Activated CD4-positive, alpha-beta T cell treated with anti-CD3 and anti-CD28 coated beads, Interleukin-10, Interleukin-2, amounts not matched to agents 100 ng/mL and 50 ng/mL, durations not matched to agents 16 hours and 8 hours (primary cell): Measurements from ENCODE around the gene HSPA5.
A peak's percentile ranks its signal among the peaks of the same experiment; 100 is the strongest.

Experiments
- DNase-seq: peaks from one replicate; pipeline ENCODE4 v3.0.0-alpha.2; 2020

Gene HSPA5

DNA sequence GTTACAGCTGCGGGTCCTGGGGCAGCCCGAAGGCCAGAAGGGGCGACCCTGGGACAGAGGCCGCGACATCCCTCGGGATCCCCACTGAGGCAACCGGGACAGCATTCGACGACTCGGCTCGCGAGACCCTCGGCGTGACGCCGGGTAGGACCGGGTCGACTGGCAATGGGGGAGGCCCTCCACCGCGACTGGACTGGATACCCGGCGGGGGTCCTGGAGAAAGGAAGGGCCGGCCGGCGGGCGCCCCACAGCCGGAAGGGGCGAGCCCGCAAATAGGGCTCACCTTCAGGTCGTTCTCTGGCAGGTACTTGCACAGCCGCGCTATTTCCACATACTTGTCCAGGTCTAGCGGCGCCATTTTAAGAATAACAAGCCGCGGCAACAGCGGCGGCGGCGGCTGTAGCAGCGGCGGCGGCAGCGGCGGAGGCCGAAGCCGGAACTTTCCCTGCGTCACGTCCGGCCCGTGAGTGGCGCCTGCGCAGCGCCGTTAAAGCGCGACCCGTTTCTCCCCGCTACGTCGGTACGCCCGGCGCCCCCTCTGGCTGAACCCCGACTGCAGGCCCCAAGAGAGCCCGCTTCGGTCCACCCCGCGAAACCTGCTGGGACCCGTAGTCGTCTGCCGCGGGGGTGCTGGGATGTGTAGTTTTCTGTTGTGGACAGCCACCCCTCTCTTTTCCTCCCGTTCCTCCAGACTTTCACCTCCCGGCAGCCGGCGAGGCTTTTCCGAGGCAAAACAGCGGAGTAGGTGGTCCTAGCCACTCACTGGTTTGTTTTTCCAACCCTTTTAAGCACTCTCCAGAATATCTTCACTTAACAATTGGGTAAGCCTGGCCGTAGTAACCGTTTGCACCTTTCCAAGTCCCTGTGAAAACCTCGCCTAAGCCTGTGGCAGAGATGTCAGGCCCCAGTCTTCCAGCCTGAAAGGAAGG is 51.5 kb downstream of the HSPA5 start, which contains the start of gene PPP6C:
Gene PPP6C (minus strand): TSS at position 443 of the 929 bp plus-strand sequence. CDS start 85 bp downstream, at position 358.
- DNase-seq: peak; percentile 98

DNA sequence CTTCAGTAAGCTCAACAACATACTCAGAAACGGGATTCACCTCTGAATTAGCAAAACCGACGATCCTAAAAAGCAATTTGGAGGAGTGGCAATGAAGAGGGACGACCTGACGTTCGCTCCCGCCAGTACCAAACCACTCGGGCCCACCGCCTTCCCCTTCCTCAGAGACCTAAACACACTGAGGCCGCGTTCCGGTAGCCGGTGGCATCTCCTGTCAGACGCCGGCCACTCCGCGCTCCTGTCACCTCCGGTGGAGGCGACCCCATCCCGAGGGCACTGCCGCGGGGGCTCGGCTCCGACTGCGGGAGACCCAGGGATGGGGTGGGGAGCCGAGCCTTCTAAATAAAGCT is 52.2 kb downstream of the HSPA5 start:
- DNase-seq: peak; percentile 37
